Measurements from ENCODE around the gene GOLGA6L10.
"Not testable (repeated sequence)": the region's sequence is repeated elsewhere in the genome, so short reads cannot be mapped to it uniquely, and the experiment has no call there.

- not testable (repeated sequence) for TF ChIP-seq CTCF, POLR2A (IDR thresholded peaks at IDR 0.05)
Measured at GRCh38 chr15:82365692-82366323, 16.5 kb upstream of the GOLGA6L10 start.
